MM.1S (cell line): Measurements from ENCODE around the gene CUL3.

Experiments used
- EZH2phosphoT487 ChIP-seq: fragments of 300-600 bp; sonication (generic); IDR thresholded peaks from 2 replicates; pipeline ENCODE4 v1.6.1; 2018; ENCODE audit warnings: antibody characterized with exemption, low read length
- TF ChIP-seq, protein P1 (sequence below): fragments of 300-600 bp; sonication (generic); IDR thresholded peaks from 2 replicates; pipeline ENCODE4 v1.5.1; 2016; ENCODE audit warnings: antibody characterized with exemption, low read length, mixed read lengths

DNA sequence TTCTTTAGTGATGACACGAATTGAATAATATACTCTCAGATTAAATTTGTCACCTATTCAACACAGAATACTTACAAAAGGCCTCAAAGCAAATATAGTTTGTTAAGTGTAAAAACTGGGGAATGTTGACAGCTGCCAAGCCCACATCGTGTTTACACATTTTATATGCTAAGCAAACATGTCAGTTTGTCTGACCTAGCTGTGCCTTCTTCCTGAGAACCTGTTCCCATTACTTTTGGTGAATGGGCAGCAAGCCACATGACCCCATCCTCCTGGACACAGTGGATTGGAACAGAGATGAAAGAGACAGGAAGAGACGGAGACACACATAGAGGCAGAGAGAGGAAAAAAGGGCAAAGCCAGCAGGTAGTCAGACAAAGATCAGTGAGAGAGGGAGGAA lies 22.9 kb upstream of the CUL3 start:
- TF ChIP-seq, protein P1, sequence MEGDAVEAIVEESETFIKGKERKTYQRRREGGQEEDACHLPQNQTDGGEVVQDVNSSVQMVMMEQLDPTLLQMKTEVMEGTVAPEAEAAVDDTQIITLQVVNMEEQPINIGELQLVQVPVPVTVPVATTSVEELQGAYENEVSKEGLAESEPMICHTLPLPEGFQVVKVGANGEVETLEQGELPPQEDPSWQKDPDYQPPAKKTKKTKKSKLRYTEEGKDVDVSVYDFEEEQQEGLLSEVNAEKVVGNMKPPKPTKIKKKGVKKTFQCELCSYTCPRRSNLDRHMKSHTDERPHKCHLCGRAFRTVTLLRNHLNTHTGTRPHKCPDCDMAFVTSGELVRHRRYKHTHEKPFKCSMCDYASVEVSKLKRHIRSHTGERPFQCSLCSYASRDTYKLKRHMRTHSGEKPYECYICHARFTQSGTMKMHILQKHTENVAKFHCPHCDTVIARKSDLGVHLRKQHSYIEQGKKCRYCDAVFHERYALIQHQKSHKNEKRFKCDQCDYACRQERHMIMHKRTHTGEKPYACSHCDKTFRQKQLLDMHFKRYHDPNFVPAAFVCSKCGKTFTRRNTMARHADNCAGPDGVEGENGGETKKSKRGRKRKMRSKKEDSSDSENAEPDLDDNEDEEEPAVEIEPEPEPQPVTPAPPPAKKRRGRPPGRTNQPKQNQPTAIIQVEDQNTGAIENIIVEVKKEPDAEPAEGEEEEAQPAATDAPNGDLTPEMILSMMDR = no peak
- TF ChIP-seq EZH2phosphoT487 = no peak
